Thyroid gland (tissue), 4 donors: ENCODE measurements around the gene ZNF385B.

Experiments used
- POLR2A ChIP-seq, 2 donors: fragments of 450-650 bp; IDR thresholded peaks; one replicate each; pipeline ENCODE4 v1.6.1; 2017; ENCODE audit warnings: antibody characterized with exemption in 2 of 2, mild to moderate bottlenecking in 2 of 2, moderate library complexity in 1 of 2
- TF ChIP-seq, protein P1 (sequence below), 6 experiments: fragments of 200-600 bp in 3 of 6; fragments of 450-650 bp in 3 of 6; sonication (generic) in 3 of 6; IDR thresholded peaks; one replicate each; pipeline ENCODE4 v1.5.1; 2016 to 2019; ENCODE audit warnings: antibody characterized with exemption in 6 of 6, mild to moderate bottlenecking in 2 of 6, inconsistent platforms in 1 of 6, moderate library complexity in 1 of 6

DNA sequence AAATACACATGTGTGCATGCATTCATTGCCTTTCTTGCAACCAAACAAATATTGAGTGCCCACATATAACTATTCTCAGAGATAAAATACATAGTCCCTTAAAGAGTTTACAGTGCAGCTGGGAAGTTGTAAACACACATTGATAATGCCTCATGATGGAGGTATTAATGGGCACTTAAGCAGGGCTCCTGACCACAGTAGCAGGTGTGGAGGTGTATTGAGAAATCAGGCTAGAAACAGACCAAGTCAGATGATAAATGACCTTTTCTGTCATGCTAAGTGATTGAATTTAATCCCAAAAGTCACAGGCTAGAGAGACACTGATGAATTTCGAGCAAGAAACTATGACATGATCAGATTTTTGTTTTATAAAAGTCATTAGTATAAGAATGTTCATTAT lies 157.7 kb downstream of the ZNF385B start:
- TF ChIP-seq, protein P1, sequence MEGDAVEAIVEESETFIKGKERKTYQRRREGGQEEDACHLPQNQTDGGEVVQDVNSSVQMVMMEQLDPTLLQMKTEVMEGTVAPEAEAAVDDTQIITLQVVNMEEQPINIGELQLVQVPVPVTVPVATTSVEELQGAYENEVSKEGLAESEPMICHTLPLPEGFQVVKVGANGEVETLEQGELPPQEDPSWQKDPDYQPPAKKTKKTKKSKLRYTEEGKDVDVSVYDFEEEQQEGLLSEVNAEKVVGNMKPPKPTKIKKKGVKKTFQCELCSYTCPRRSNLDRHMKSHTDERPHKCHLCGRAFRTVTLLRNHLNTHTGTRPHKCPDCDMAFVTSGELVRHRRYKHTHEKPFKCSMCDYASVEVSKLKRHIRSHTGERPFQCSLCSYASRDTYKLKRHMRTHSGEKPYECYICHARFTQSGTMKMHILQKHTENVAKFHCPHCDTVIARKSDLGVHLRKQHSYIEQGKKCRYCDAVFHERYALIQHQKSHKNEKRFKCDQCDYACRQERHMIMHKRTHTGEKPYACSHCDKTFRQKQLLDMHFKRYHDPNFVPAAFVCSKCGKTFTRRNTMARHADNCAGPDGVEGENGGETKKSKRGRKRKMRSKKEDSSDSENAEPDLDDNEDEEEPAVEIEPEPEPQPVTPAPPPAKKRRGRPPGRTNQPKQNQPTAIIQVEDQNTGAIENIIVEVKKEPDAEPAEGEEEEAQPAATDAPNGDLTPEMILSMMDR (IDR thresholded peaks at IDR 0.05): no peak
- TF ChIP-seq POLR2A (IDR thresholded peaks at IDR 0.05): no peak
